Adrenal gland (tissue), 5 donors: Measurements from ENCODE around the gene DNAAF3.

Experiments used
- CTCF ChIP-seq, 6 experiments: fragments of 450-650 bp in 4 of 6; fragments of 200-600 bp in 2 of 6; sonication (generic) in 1 of 6; IDR thresholded peaks; 1 replicate in 5 of 6; 2 replicates in 1 of 6; pipeline versions ENCODE4 v1.5.1 to v1.8.0; 2016 to 2021; ENCODE audit warnings: antibody characterized with exemption in 6 of 6, mild to moderate bottlenecking in 2 of 6, moderate library complexity in 1 of 6
- POLR2A ChIP-seq, 2 donors: fragments of 450-650 bp; IDR thresholded peaks; one replicate each; pipeline ENCODE4 v1.6.1; 2017; ENCODE audit warnings: antibody characterized with exemption in 2 of 2, mild to moderate bottlenecking in 2 of 2, moderate library complexity in 1 of 2
- donor health status: DM: no; HTN: no; CAD: no.

GRCh38 chr19:55145232-55145631 is 21.2 kb downstream of the DNAAF3 start:
- TF ChIP-seq POLR2A (IDR thresholded peaks at IDR 0.05): no peak
- TF ChIP-seq CTCF (IDR thresholded peaks at IDR 0.05): no peak
